GM19468 (cell line): ENCODE measurements around the gene OR51G1.

Experiments used
- ATAC-seq: cut with Tn5 transposase; IDR thresholded peaks from one replicate; pipeline ENCODE4 v1.9.1; 2021; ENCODE audit warnings: mild to moderate bottlenecking, moderate library complexity, moderate number of reproducible peaks; ENCODE audit not compliant: unreplicated experiment; ENCODE audit errors: extremely low read depth

OR51G1 gene

GRCh38 chr11:4881188-4881587 lies 43.0 kb downstream of the OR51G1 start:
- ATAC-seq = no peak
